Measurements from ENCODE around the gene MICU1. TPM values are rescaled to one million over a fixed set of nuclear protein-coding genes. Genes with fewer than 3 reads are reported as not detected.
"Not testable (repeated sequence)": the region's sequence is repeated elsewhere in the genome, so short reads cannot be mapped to it uniquely, and the experiment has no call there.

MICU1 gene
- total RNA-seq, 4 donors from 2014 or later, result 21.9 to 36.2 (median 31.7) TPM

DNA sequence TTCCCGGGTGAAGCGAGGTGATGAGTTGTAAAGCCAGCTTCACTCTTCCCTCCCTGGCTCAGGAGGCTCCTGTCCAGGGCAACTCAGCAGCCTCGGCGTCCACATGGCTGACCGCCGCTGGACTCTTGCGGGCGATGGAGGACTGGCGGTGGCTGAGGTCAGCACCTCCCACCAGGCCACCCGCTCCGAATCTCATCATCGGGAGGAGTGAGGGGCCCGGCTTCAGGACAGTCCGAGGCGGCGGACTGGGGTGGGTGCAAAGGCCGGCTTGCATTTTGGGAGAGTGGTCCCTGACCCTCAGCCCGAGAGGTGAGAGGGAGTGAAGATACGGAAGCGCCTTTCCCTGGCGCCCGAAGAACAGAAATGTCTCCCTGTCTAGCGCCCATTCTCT lies 271.9 kb downstream of the MICU1 start:
- peak; percentile 12 for ATAC-seq (ENCODE audit: low FRiP score)
- DNase-seq (ENCODE audit: low spot score), result no peak
- TF ChIP-seq, protein P1, sequence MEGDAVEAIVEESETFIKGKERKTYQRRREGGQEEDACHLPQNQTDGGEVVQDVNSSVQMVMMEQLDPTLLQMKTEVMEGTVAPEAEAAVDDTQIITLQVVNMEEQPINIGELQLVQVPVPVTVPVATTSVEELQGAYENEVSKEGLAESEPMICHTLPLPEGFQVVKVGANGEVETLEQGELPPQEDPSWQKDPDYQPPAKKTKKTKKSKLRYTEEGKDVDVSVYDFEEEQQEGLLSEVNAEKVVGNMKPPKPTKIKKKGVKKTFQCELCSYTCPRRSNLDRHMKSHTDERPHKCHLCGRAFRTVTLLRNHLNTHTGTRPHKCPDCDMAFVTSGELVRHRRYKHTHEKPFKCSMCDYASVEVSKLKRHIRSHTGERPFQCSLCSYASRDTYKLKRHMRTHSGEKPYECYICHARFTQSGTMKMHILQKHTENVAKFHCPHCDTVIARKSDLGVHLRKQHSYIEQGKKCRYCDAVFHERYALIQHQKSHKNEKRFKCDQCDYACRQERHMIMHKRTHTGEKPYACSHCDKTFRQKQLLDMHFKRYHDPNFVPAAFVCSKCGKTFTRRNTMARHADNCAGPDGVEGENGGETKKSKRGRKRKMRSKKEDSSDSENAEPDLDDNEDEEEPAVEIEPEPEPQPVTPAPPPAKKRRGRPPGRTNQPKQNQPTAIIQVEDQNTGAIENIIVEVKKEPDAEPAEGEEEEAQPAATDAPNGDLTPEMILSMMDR (IDR thresholded peaks at IDR 0.05), result no peak

- TF ChIP-seq, protein P1 (IDR thresholded peaks at IDR 0.05), result no peak
- ATAC-seq (ENCODE audit: low FRiP score) (peak; percentile 2), DNase-seq (ENCODE audit: low spot score) (no peak)
Observed at GRCh38 chr10:72353028-72353964, 272.6 kb downstream of the MICU1 start.

- TF ChIP-seq, protein P1 (IDR thresholded peaks at IDR 0.05), result no peak
- no peak for DNase-seq (ENCODE audit: low spot score)
- ATAC-seq (ENCODE audit: low FRiP score), result no peak
Observed at GRCh38 chr10:72351479-72351878, 274.4 kb downstream of the MICU1 start.

DNA sequence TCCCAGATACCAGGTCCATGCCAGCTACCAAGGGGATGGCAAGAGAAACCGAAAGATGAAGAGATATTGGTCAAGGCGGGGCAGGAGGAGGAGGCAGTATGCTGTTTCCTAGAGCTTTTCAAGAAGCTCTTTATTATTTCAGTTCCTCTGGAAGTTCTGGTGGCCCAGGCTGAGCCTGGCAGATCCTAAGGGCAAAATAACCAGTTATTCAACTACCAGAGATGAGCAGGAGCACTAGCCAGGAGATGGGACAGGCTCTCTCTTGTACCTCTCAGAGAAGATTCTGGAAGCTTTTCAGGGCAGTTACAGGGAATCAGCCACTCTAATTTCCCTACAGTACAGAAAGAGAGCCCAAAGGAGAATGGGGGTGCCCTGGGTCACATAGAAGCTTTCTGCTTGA lies 276.4 kb downstream of the MICU1 start:
- TF ChIP-seq, protein P1 (IDR thresholded peaks at IDR 0.05), result no peak
- ATAC-seq (ENCODE audit: low FRiP score) (no peak), DNase-seq (ENCODE audit: low spot score) (no peak)

GRCh38 chr10:72348282-72348681 lies 277.6 kb downstream of the MICU1 start:
- TF ChIP-seq, protein P1 (IDR thresholded peaks at IDR 0.05), result no peak
- DNase-seq (ENCODE audit: low spot score), result no peak
- ATAC-seq (ENCODE audit: low FRiP score), result no peak

- ATAC-seq (ENCODE audit: low FRiP score); DNase-seq (ENCODE audit: low spot score): not testable (repeated sequence)
Observed at GRCh38 chr10:72346117-72346516, 279.8 kb downstream of the MICU1 start.

DNA sequence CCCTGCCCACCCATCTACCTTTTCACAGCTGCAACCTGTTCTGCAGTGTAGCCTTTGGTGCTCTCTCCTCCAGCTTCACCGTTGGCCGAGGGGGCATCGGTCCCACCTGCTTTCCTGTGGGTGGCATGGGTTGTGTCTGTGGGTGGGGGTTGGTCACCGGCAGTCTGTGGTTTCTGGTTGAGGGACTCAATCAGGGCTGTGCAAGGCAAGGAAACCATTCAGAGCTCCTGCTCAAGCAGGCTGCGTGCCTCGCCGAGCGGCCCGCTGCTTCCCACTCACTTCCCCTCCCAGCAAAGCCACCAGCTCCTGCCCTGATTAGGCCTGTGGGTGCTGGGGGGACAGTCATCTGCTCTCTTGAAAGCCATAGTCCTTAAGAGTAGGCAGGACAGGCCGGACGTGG lies 280.9 kb downstream of the MICU1 start:
- TF ChIP-seq, protein P1 (IDR thresholded peaks at IDR 0.05), result no peak
- ATAC-seq (ENCODE audit: low FRiP score) (no peak), DNase-seq (ENCODE audit: low spot score) (no peak)
